ENCODE results near the gene TSPAN5. TPM values are rescaled to one million over a fixed set of nuclear protein-coding genes. Genes with fewer than 3 reads are reported as not detected.

The TSPAN5 gene
- total and polyA plus RNA-seq, 8 donors, result 0.23 to 2.6 (median 1.2) TPM

GRCh38 chr4:98528882-98529281, 129.5 kb downstream of the TSPAN5 start:
- Histone ChIP-seq H3K27ac (no peak overlapping the region), H3K36me3 (no peaks in the 10 kb centered on the region), H3K4me3 (no peak overlapping the region), H3K4me1 (peaks cover 0 to 5% (median 0%) of the 10 kb centered on the region in 3 donors), H3K9me3 (no peaks in the 10 kb centered on the region), H3K27me3 (no peaks in the 10 kb centered on the region)
- TF ChIP-seq, protein P1, sequence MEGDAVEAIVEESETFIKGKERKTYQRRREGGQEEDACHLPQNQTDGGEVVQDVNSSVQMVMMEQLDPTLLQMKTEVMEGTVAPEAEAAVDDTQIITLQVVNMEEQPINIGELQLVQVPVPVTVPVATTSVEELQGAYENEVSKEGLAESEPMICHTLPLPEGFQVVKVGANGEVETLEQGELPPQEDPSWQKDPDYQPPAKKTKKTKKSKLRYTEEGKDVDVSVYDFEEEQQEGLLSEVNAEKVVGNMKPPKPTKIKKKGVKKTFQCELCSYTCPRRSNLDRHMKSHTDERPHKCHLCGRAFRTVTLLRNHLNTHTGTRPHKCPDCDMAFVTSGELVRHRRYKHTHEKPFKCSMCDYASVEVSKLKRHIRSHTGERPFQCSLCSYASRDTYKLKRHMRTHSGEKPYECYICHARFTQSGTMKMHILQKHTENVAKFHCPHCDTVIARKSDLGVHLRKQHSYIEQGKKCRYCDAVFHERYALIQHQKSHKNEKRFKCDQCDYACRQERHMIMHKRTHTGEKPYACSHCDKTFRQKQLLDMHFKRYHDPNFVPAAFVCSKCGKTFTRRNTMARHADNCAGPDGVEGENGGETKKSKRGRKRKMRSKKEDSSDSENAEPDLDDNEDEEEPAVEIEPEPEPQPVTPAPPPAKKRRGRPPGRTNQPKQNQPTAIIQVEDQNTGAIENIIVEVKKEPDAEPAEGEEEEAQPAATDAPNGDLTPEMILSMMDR (IDR thresholded peaks at IDR 0.05), result no peak
- 91 to 96% methylated on average over 3 of the region's 3 CpGs for WGBS, 2 donors
- ATAC-seq (no peak), FAIRE-seq (no peak), DNase-seq (no peak)
- intact Hi-C loops (cut with DNase I), result no loop called here

DNA sequence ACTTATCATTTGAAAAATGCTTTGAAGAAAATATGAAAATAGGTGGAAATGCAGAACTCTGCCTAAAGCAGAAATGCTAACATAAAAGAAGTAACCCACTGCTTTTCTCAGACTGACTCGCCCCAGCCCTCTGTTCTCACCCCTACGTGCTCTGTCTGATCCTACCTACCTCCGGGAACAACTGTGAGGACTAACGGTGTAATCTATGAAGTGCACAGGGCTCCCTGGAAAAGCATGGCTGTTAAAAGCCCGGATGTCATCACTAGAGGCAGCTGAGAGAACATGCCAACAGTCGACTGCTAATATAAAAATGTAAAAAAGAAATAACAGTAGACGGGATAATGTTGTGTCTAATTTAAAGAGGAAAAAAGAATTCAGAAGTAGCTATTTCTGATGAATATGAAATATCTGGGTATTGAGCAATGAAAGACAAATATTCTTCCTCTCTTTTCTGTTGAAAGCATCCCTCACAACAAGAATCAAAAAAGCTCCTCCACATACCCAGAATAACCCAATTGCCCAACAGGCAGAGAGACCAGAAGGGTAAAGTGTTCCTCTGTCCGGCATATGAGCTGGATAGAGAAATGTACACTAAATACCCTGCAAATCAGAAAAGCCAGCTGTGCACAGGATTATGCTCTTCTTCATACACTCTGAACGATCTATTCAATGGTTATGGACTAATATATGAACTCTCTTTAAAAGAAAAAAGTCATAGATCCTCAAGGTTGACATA, 130.7 kb downstream of the TSPAN5 start:
- TF ChIP-seq, protein P1 (IDR thresholded peaks at IDR 0.05), result no peak
- no peak overlapping the region for H3K4me3 ChIP-seq
- DNase-seq, result no peak
- no peaks in the 10 kb centered on the region for H3K36me3 ChIP-seq
- WGBS, 2 donors, result 87 to 91% methylated on average over 9 of the region's 9 CpGs
- intact Hi-C loops (cut with DNase I), result no loop called here
- no peaks in the 10 kb centered on the region for H3K9me3 ChIP-seq
- no peak for FAIRE-seq
- no peak overlapping the region for H3K27ac ChIP-seq
- H3K27me3 ChIP-seq, result no peaks in the 10 kb centered on the region
- H3K4me1 ChIP-seq, result peaks cover 0 to 5% (median 0%) of the 10 kb centered on the region in 3 donors
- ATAC-seq, result no peak

GRCh38 chr4:98524230-98524629, 134.2 kb downstream of the TSPAN5 start:
- no peak overlapping the region for H3K4me3 ChIP-seq
- H3K9me3 ChIP-seq, result no peaks in the 10 kb centered on the region
- no peaks in the 10 kb centered on the region for H3K27me3 ChIP-seq
- H3K4me1 ChIP-seq, result peaks cover 0 to 5% (median 0%) of the 10 kb centered on the region in 3 donors
- TF ChIP-seq, protein P1 (IDR thresholded peaks at IDR 0.05), result no peak
- FAIRE-seq (no peak), ATAC-seq (no peak), DNase-seq (no peak)
- WGBS, 2 donors, result 37 to 45% methylated on average over 4 of the region's 4 CpGs
- H3K27ac ChIP-seq, result no peak overlapping the region
- no peaks in the 10 kb centered on the region for H3K36me3 ChIP-seq
- intact Hi-C loops (cut with DNase I), result no loop called here

DNA sequence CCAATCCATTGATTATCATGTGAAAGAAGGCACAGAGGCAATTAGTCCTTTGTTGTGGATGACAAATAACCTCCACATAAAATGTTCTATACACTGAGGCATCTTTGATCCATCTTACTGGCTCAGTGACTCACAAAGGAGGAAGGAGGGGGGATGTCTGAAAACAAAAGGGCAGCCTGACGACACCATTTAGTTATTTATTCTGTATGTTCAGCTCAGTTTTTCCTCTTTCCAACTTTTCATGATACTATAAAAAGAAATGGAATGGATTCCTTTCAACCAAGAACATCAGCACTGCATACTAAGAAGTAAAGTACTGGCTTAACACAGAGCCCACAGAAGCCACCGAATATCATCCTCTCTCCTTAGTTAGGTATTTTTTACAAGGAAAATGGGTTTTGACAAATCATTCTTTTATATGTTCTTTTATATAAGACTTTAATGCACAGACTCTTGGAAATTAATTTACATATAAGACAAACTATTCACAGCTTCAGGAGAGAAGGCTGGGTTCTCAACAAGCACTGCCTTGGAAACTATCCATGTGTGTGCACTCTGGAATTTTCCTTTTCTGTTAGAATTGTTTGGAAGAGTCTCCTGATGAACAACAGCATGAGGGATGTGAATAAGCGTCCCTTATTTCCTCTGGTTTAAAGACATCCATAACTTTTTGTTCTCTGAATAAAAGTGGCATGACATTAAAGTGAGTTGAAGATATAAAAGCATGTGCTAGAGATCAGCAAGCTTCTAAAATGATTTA, 135.6 kb downstream of the TSPAN5 start:
- intact Hi-C loops (cut with DNase I), result no loop called here
- Histone ChIP-seq H3K4me1 (peaks cover 0 to 5% (median 0%) of the 10 kb centered on the region in 3 donors), H3K36me3 (no peaks in the 10 kb centered on the region), H3K9me3 (no peaks in the 10 kb centered on the region), H3K27ac (no peak overlapping the region), H3K4me3 (no peak overlapping the region), H3K27me3 (no peaks in the 10 kb centered on the region)
- TF ChIP-seq, protein P1 (IDR thresholded peaks at IDR 0.05), result no peak
- FAIRE-seq (no peak), ATAC-seq (no peak), DNase-seq (no peak)
- 78 to 85% methylated on average over 3 of the region's 3 CpGs for WGBS, 2 donors

DNA sequence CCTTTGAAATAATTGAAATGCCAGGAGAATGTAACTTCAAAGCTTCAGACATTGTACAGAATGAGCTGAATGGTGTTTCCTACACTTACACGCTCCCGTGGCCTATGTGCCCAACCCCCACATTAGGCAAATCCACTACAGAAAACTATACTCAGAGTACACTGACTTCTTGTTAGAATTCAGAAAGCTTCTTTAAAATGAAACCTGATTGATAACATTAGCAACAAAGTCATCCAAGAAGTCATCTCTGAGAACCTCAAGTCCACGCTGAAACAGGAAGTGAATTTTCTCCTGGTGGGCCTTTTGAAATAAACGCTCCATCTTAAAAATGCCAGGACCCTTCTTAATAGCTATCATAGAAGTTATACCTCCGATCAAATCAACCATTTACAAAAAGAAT, 136.3 kb downstream of the TSPAN5 start:
- DNase-seq (no peak), ATAC-seq (no peak), FAIRE-seq (no peak)
- Histone ChIP-seq H3K27ac (no peak overlapping the region), H3K36me3 (no peaks in the 10 kb centered on the region), H3K9me3 (no peaks in the 10 kb centered on the region), H3K27me3 (no peaks in the 10 kb centered on the region), H3K4me3 (no peak overlapping the region), H3K4me1 (peaks cover 0 to 5% (median 0%) of the 10 kb centered on the region in 3 donors)
- TF ChIP-seq, protein P1 (IDR thresholded peaks at IDR 0.05), result no peak
- WGBS, 2 donors, result 61 to 74% methylated on average over 5 of the region's 5 CpGs
- intact Hi-C loops (cut with DNase I), result no loop called here

Data from pancreas (tissue), 10 donors.